H1 (cell line): Measurements from ENCODE around the gene CHST11.

ENCODE experiments used
- SIN3A ChIP-seq, 2 experiments: IDR thresholded peaks in 1 of 2; conservative IDR thresholded peaks in 1 of 2; 2 replicates each; pipeline ENCODE4 v1.6.1; 2011 to 2012; ENCODE audit warnings: low read length in 2 of 2, improper control_type of control experiment in 1 of 2, low read depth in 1 of 2, mild to moderate bottlenecking in 1 of 2
- TEAD4 ChIP-seq: IDR thresholded peaks from 2 replicates; pipeline ENCODE4 v1.6.1; 2012; ENCODE audit warnings: low read depth, low read length, inconsistent platforms, mixed read lengths

- TF ChIP-seq SIN3A (conservative IDR thresholded peaks at IDR 0.05 in 1 of 2, IDR thresholded peaks at IDR 0.05 in 1 of 2; ENCODE audit: low read depth in 1 of 2, low read length in 2 of 2) (no peak), TEAD4 (no peak)
Measured at GRCh38 chr12:104685366-104685765, 228.6 kb downstream of the CHST11 start.
